Mammary epithelial cell (primary cell): ENCODE measurements around the gene LTBP2.

Experiments
- EZH2 ChIP-seq: IDR thresholded peaks from 2 replicates; pipeline ENCODE4 v1.6.1; 2012; ENCODE audit warnings: low read length, inconsistent platforms, borderline replicate concordance
- TF ChIP-seq, protein P1 (sequence below), 2 donors: IDR thresholded peaks in 1 of 2; conservative IDR thresholded peaks in 1 of 2; 2 replicates each; pipeline ENCODE4 v1.5.1; 2011 to 2012; ENCODE audit warnings: inconsistent platforms in 2 of 2, low read length in 2 of 2, mild to moderate bottlenecking in 2 of 2, control low read depth in 1 of 2, low read depth in 1 of 2; ENCODE audit not compliant: insufficient read depth in 1 of 2; ENCODE audit errors: extremely low read depth in 1 of 2

DNA sequence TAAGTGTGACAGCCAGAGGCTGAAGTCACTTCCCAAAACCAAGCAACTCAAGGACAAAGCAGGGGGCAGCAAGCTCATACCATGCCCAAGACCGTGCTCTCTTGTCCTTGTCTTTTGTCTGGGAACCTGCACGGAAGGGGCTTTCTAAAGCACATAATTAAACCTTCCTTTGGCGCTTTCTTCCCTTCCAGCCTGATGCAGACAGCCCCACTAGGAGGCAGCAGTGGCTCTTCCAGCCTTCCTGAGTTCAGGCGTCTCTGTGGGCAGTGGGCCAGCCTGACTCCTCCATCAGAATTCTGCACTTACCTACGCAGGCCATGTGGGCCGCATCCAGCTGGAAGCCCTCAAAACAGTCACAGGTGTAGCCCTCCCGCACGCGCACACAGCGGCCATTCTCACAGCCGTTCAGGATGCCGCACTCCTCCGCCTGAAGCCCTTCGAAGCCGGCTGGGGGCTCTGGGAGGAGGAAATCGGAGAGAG is 110.9 kb downstream of the LTBP2 start:
- TF ChIP-seq EZH2: no peak
- TF ChIP-seq, protein P1, sequence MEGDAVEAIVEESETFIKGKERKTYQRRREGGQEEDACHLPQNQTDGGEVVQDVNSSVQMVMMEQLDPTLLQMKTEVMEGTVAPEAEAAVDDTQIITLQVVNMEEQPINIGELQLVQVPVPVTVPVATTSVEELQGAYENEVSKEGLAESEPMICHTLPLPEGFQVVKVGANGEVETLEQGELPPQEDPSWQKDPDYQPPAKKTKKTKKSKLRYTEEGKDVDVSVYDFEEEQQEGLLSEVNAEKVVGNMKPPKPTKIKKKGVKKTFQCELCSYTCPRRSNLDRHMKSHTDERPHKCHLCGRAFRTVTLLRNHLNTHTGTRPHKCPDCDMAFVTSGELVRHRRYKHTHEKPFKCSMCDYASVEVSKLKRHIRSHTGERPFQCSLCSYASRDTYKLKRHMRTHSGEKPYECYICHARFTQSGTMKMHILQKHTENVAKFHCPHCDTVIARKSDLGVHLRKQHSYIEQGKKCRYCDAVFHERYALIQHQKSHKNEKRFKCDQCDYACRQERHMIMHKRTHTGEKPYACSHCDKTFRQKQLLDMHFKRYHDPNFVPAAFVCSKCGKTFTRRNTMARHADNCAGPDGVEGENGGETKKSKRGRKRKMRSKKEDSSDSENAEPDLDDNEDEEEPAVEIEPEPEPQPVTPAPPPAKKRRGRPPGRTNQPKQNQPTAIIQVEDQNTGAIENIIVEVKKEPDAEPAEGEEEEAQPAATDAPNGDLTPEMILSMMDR (conservative IDR thresholded peaks at IDR 0.05 in 1 of 2, IDR thresholded peaks at IDR 0.05 in 1 of 2; ENCODE audit: extremely low read depth in 1 of 2, insufficient read depth in 1 of 2, low read depth in 1 of 2, low read length in 2 of 2): peak; percentile 87 to 88
